SK-N-SH (cell line): ENCODE measurements around the gene DNAH9. TPM values are rescaled to one million over a fixed set of nuclear protein-coding genes. Genes with fewer than 3 reads are reported as not detected.

ENCODE experiments used
- CTCF ChIA-PET: fragments of 300-600, 350-600 bp; formaldehyde crosslinking; extraction: SDS; loops from one replicate; lab custom pipeline; 2021; lab: Yijun Ruan, JAX
- POLR2A ChIA-PET: fragments of 350-600 bp; sonication (Branson Sonifier 250); formaldehyde crosslinking; extraction: SDS; loops from one replicate; lab custom pipeline; 2020; ENCODE audit warnings: antibody characterized with exemption, inconsistent platforms; lab: Yijun Ruan, JAX
- DNase-seq: peaks from one replicate; pipeline ENCODE4 v3.0.0; 2012
- H2AFZ ChIP-seq: fragments of 200-600 bp; sonication (generic); 2 replicates; pipeline ENCODE4 v1.8.1; 2016; ENCODE audit warnings: antibody characterized with exemption, mild to moderate bottlenecking, low read depth
- H3F3A ChIP-seq: fragments of 200-600 bp; sonication (generic); replicated peaks from 2 replicates; pipeline ENCODE3; 2016; ENCODE audit warnings: antibody characterized with exemption, mild to moderate bottlenecking; ENCODE audit not compliant: insufficient read depth
- H3K27ac ChIP-seq, 2 experiments: fragments of 200-500 bp in 1 of 2; fragments of 200-600 bp in 1 of 2; sonication (Bioruptor generic) in 1 of 2; sonication (generic), shearing (Covaris generic) in 1 of 2; 2 replicates each; pipeline versions ENCODE4 v1.5.1 to v1.6.1; 2014 to 2016; ENCODE audit warnings: low read depth in 2 of 2, inconsistent platforms in 1 of 2, low read length in 1 of 2, mild to moderate bottlenecking in 1 of 2, mixed read lengths in 1 of 2
- H3K27me3 ChIP-seq: fragments of 200-600 bp; sonication (generic), shearing (Covaris generic); 2 replicates; pipeline ENCODE4 v1.6.1; 2016; ENCODE audit warnings: mixed run types; ENCODE audit not compliant: insufficient read depth
- H3K36me3 ChIP-seq, 2 experiments: fragments of 200-500 bp in 1 of 2; fragments of 200-600 bp in 1 of 2; sonication (Bioruptor generic) in 1 of 2; sonication (generic) in 1 of 2; replicated peaks in 1 of 2; 2 replicates each; pipeline versions ENCODE3 to v1.5.1; 2014 to 2016; ENCODE audit warnings: low read length in 1 of 2, mild to moderate bottlenecking in 1 of 2; ENCODE audit not compliant: insufficient read depth in 2 of 2, control insufficient read depth in 1 of 2
- H3K4me1 ChIP-seq, 2 experiments: fragments of 200-500 bp in 1 of 2; fragments of 200-600 bp in 1 of 2; sonication (Bioruptor generic) in 1 of 2; sonication (generic), shearing (Covaris generic) in 1 of 2; 2 replicates each; pipeline versions ENCODE4 v1.5.1 to v1.6.1; 2014 to 2016; ENCODE audit warnings: low read depth in 1 of 2, low read length in 1 of 2, mixed run types in 1 of 2; ENCODE audit not compliant: insufficient read depth in 2 of 2, control insufficient read depth in 1 of 2
- H3K4me2 ChIP-seq: fragments of 200-600 bp; sonication (generic), shearing (Covaris generic); 2 replicates; pipeline ENCODE4 v1.6.1; 2017; ENCODE audit warnings: mixed run types
- H3K4me3 ChIP-seq, 2 experiments: fragments of 200-500 bp in 1 of 2; fragments of 200-600 bp in 1 of 2; sonication (Bioruptor generic) in 1 of 2; sonication (generic), shearing (Covaris generic) in 1 of 2; 2 replicates each; pipeline versions ENCODE4 v1.5.1 to v1.8.1; 2014 to 2016; ENCODE audit warnings: low read depth in 2 of 2, inconsistent platforms in 1 of 2, low read length in 1 of 2, mild to moderate bottlenecking in 1 of 2, mixed read lengths in 1 of 2, moderate library complexity in 1 of 2
- H3K79me2 ChIP-seq: fragments of 200-600 bp; sonication (generic); 2 replicates; pipeline ENCODE4 v1.8.1; 2017; ENCODE audit warnings: mild to moderate bottlenecking; ENCODE audit not compliant: insufficient read depth
- H3K9ac ChIP-seq: fragments of 200-600 bp; sonication (generic); 2 replicates; pipeline ENCODE4 v1.6.1; 2017; ENCODE audit warnings: mixed run types
- H3K9me2 ChIP-seq: fragments of 200-600 bp; sonication (generic); 2 replicates; pipeline ENCODE4 v1.6.1; 2017; ENCODE audit warnings: mixed run types
- H3K9me3 ChIP-seq: fragments of 200-600 bp; sonication (generic); 2 replicates; pipeline ENCODE4 v1.6.1; 2017; ENCODE audit warnings: mixed run types, mild to moderate bottlenecking, moderate library complexity
- H4K20me1 ChIP-seq: fragments of 200-600 bp; sonication (generic); 2 replicates; pipeline ENCODE4 v1.6.1; 2017; ENCODE audit warnings: mild to moderate bottlenecking, mixed run types; ENCODE audit not compliant: insufficient read depth
- EP300 ChIP-seq, 2 experiments: IDR thresholded peaks; 2 replicates each; pipeline versions ENCODE4 v1.4.0 to v1.6.1; 2012; ENCODE audit warnings: borderline replicate concordance in 1 of 2, low read depth in 1 of 2, low read length in 1 of 2
- FOXJ3 ChIP-seq: sonication (generic); formaldehyde crosslinking; IDR thresholded peaks from 2 replicates; pipeline ENCODE4 v1.5.1; 2020; ENCODE audit warnings: mild to moderate bottlenecking, missing genetic modification reagents
- FOXM1 ChIP-seq: IDR thresholded peaks from 2 replicates; pipeline ENCODE4 v1.4.0; 2012; ENCODE audit warnings: low read depth, mild to moderate bottlenecking
- GABPA ChIP-seq: IDR thresholded peaks from 2 replicates; pipeline ENCODE4 v1.4.0; 2012; ENCODE audit warnings: low read depth, mild to moderate bottlenecking
- GATA2 ChIP-seq: sonication (generic); formaldehyde crosslinking; IDR thresholded peaks from 2 replicates; pipeline ENCODE4 v1.5.0; 2020; ENCODE audit warnings: mild to moderate bottlenecking, missing genetic modification reagents
- NFIC ChIP-seq: IDR thresholded peaks from 2 replicates; pipeline ENCODE4 v1.4.0; 2012; ENCODE audit warnings: borderline replicate concordance
- RAD21 ChIP-seq: IDR thresholded peaks from 2 replicates; pipeline ENCODE4 v1.6.1; 2012; ENCODE audit warnings: mild to moderate bottlenecking, low read length
- RCOR1 ChIP-seq: fragments of 150-350 bp; IDR thresholded peaks from 2 replicates; pipeline ENCODE4 v1.6.1; 2017; ENCODE audit warnings: antibody characterized with exemption, low read length
- RFX5 ChIP-seq: IDR thresholded peaks from 2 replicates; pipeline ENCODE4 v1.6.1; 2012; ENCODE audit warnings: mild to moderate bottlenecking, improper control_type of control experiment, low read length
- SIN3A ChIP-seq: IDR thresholded peaks from 2 replicates; pipeline ENCODE4 v1.6.1; 2012; ENCODE audit warnings: low read depth, mild to moderate bottlenecking, low read length, moderate library complexity, borderline replicate concordance
- TCF12 ChIP-seq: IDR thresholded peaks from 2 replicates; pipeline ENCODE4 v1.4.0; 2012
- WGBS: methylation state at CpG from one replicate; pipeline ENCODE4 v1.1.6; 2017; ENCODE audit warnings: low lambda C conversion rate; 5-methylcytosine and 5-hydroxymethylcytosine counted together
- polyA plus RNA-seq, 3 experiments: library from polyadenylated mRNA; depleted of rRNA; stranded (reverse); fragments of >200 nt; gene quantifications; 2 replicates each; pipeline ENCODE4 v1.2.3, GENCODE V29; 2012
- TF ChIP-seq, protein P1 (sequence below): fragments of 150-350 bp; IDR thresholded peaks from 2 replicates; pipeline ENCODE4 v1.6.1; 2016; ENCODE audit warnings: mild to moderate bottlenecking, low read depth, low read length
- TF ChIP-seq, protein P2 (sequence below): IDR thresholded peaks from 2 replicates; pipeline ENCODE4 v1.4.0; 2012; ENCODE audit warnings: low read depth
- TF ChIP-seq, protein P3 (sequence below): IDR thresholded peaks from 2 replicates; pipeline ENCODE4 v1.4.0; 2012; ENCODE audit warnings: low read depth, borderline replicate concordance

DNAH9 gene
- polyA plus RNA-seq, 1 of the 3 experiments (the other 2 are of a cell fraction), result not detected

DNA sequence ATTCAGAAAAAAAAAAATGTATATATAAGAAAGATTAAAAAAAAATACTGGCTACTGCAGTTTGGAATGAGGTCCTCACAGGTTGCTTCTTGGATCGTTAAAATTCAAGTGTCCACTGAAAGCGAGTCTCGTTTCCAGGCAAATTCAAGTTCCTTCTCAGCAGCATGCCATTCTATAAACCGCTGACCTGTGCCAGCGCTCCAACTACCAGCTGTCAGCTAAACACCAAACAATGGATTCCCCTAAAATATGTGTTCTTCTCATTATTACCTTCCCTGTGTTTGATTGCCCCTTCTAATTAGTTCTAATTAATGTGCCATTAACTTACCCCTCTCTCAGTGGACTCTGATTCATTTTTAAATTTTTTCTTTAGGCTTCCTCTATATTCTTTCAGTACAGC, 92.4 kb downstream of the DNAH9 start:
- Histone ChIP-seq H3K9me2 (no peaks in the 10 kb centered on the region), H3K4me2 (no peak overlapping the region), H3K9ac (no peak overlapping the region), H3K79me2 (no peaks in the 10 kb centered on the region), H3K9me3 (no peaks in the 10 kb centered on the region), H3K36me3 (no peaks in the 10 kb centered on the region), H3K4me3 (no peak overlapping the region), H3K4me1 (no peaks in the 10 kb centered on the region), H3K27me3 (no peaks in the 10 kb centered on the region), H3F3A (no peaks in the 10 kb centered on the region), H3K27ac (no peak overlapping the region), H2AFZ (no peak overlapping the region), H4K20me1 (no peaks in the 10 kb centered on the region)
- ChIA-PET POLR2A (no interaction called here), CTCF (no interaction called here)
- TF ChIP-seq RAD21, result no peak
- TF ChIP-seq, protein P1, sequence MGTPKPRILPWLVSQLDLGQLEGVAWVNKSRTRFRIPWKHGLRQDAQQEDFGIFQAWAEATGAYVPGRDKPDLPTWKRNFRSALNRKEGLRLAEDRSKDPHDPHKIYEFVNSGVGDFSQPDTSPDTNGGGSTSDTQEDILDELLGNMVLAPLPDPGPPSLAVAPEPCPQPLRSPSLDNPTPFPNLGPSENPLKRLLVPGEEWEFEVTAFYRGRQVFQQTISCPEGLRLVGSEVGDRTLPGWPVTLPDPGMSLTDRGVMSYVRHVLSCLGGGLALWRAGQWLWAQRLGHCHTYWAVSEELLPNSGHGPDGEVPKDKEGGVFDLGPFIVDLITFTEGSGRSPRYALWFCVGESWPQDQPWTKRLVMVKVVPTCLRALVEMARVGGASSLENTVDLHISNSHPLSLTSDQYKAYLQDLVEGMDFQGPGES, result no peak
- TF ChIP-seq TCF12, result no peak
- no peak for TF ChIP-seq FOXJ3 (CRISPR knock-in tag)
- no peak for TF ChIP-seq GATA2 (CRISPR knock-in tag)
- no peak for TF ChIP-seq NFIC
- TF ChIP-seq SIN3A, result no peak
- no peak for TF ChIP-seq EP300 (IDR thresholded peaks at IDR 0.05; ENCODE audit: borderline replicate concordance in 1 of 2, low read depth in 1 of 2, low read length in 1 of 2)
- TF ChIP-seq, protein P2, sequence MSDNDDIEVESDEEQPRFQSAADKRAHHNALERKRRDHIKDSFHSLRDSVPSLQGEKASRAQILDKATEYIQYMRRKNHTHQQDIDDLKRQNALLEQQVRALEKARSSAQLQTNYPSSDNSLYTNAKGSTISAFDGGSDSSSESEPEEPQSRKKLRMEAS, result no peak
- TF ChIP-seq GABPA, result no peak
- TF ChIP-seq RFX5, result no peak
- TF ChIP-seq, protein P3, sequence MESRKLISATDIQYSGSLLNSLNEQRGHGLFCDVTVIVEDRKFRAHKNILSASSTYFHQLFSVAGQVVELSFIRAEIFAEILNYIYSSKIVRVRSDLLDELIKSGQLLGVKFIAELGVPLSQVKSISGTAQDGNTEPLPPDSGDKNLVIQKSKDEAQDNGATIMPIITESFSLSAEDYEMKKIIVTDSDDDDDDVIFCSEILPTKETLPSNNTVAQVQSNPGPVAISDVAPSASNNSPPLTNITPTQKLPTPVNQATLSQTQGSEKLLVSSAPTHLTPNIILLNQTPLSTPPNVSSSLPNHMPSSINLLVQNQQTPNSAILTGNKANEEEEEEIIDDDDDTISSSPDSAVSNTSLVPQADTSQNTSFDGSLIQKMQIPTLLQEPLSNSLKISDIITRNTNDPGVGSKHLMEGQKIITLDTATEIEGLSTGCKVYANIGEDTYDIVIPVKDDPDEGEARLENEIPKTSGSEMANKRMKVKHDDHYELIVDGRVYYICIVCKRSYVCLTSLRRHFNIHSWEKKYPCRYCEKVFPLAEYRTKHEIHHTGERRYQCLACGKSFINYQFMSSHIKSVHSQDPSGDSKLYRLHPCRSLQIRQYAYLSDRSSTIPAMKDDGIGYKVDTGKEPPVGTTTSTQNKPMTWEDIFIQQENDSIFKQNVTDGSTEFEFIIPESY, result no peak
- TF ChIP-seq RCOR1, result no peak
- no peak for DNase-seq
- WGBS, result 28% methylated on average over 5 of the region's 5 CpGs

DNA sequence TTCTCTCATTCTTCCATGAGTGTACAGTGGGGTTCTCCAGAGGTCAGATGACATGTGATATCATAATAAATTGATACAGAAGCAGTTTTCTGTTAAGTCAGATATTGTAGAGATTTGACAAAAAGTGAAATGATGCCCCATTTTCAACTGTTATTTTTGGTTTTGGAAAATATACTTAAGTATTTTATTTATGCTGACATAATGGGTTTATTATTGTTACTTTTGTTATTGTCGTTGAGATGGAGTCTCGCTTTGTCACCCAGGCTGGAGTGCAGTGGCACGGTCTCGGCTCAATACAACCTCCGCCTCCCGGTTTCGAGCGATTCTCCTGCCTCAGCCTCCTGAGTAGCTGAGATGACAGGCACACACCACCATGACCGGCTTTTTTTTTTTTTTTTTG, 94.4 kb downstream of the DNAH9 start:
- Histone ChIP-seq H3K27ac (no peak overlapping the region), H3K27me3 (no peaks in the 10 kb centered on the region), H2AFZ (no peak overlapping the region), H3K36me3 (no peaks in the 10 kb centered on the region), H3K9ac (no peak overlapping the region), H3K4me2 (no peak overlapping the region), H3F3A (no peaks in the 10 kb centered on the region), H3K9me2 (no peaks in the 10 kb centered on the region), H3K9me3 (no peaks in the 10 kb centered on the region), H4K20me1 (no peaks in the 10 kb centered on the region), H3K4me1 (no peaks in the 10 kb centered on the region), H3K79me2 (no peaks in the 10 kb centered on the region), H3K4me3 (no peak overlapping the region)
- DNase-seq, result no peak
- CTCF ChIA-PET, result no interaction called here
- WGBS, result 66% methylated on average over 9 of the region's 9 CpGs
- TF ChIP-seq FOXM1, result no peak
- POLR2A ChIA-PET, result no interaction called here
